Measurements from ENCODE around the gene PTPRT. TPM values are rescaled to one million over a fixed set of nuclear protein-coding genes. Genes with fewer than 3 reads are reported as not detected.

PTPRT gene
- total RNA-seq, 1 experiment from 2014 or later: not detected

- Mint-ChIP-seq H3K4me3 (ENCODE audit: low read depth, unreplicated experiment) (no peak overlapping the region), H3K9me3 (ENCODE audit: low read depth, unreplicated experiment) (peaks cover 3% of the 10 kb centered on the region), H3K4me1 (ENCODE audit: low read depth, unreplicated experiment) (no peaks in the 10 kb centered on the region), H3K27ac (ENCODE audit: unreplicated experiment) (no peak overlapping the region), H3K36me3 (ENCODE audit: insufficient read depth, unreplicated experiment) (no peaks in the 10 kb centered on the region), H3K27me3 (ENCODE audit: unreplicated experiment) (peaks cover 23% of the 10 kb centered on the region)
- CTCF ChIA-PET: interaction anchor here (0.5 to 0.6 kb wide), 2 partner anchors 280 to 1207 kb away, joined by 3 to 4 read pairs; no protein-coding TSS in a partner anchor
- no TSS peak for BruUV-seq (replicated peaks)
- intact Hi-C loops (cut with micrococcal nuclease; ENCODE audit: unreplicated experiment): loop anchor here (5.0 kb wide), 1 partner anchor 1159 kb away; the partner anchor contains the start of gene PTPRT
- no peak for TF ChIP-seq CTCF (IDR thresholded peaks at IDR 0.05; ENCODE audit: unreplicated experiment)
- DNase-seq: no peak
Measured at GRCh38 chr20:42027746-42028268, 1161.9 kb downstream of the PTPRT start.

GRCh38 chr20:42026599-42026998 is 1163.1 kb downstream of the PTPRT start:
- H3K4me3 Mint-ChIP-seq (ENCODE audit: low read depth, unreplicated experiment): no peak overlapping the region
- peaks cover 23% of the 10 kb centered on the region for H3K27me3 Mint-ChIP-seq (ENCODE audit: unreplicated experiment)
- H3K27ac Mint-ChIP-seq (ENCODE audit: unreplicated experiment): no peak overlapping the region
- TF ChIP-seq CTCF (IDR thresholded peaks at IDR 0.05; ENCODE audit: unreplicated experiment): no peak
- intact Hi-C loops (cut with micrococcal nuclease; ENCODE audit: unreplicated experiment): loop anchor here (5.0 kb wide), 1 partner anchor 1161 kb away; the partner anchor contains the start of gene PTPRT
- H3K36me3 Mint-ChIP-seq (ENCODE audit: insufficient read depth, unreplicated experiment): no peaks in the 10 kb centered on the region
- BruUV-seq (replicated peaks): no TSS peak
- H3K4me1 Mint-ChIP-seq (ENCODE audit: low read depth, unreplicated experiment): no peaks in the 10 kb centered on the region
- H3K9me3 Mint-ChIP-seq (ENCODE audit: low read depth, unreplicated experiment): peaks cover 3% of the 10 kb centered on the region
- no peak for DNase-seq
- CTCF ChIA-PET: no interaction called here

GRCh38 chr20:42024653-42025052 is 1165.1 kb downstream of the PTPRT start:
- no peak for TF ChIP-seq CTCF (IDR thresholded peaks at IDR 0.05; ENCODE audit: unreplicated experiment)
- no peaks in the 10 kb centered on the region for H3K36me3 Mint-ChIP-seq (ENCODE audit: insufficient read depth, unreplicated experiment)
- peaks cover 3% of the 10 kb centered on the region for H3K9me3 Mint-ChIP-seq (ENCODE audit: low read depth, unreplicated experiment)
- H3K27ac Mint-ChIP-seq (ENCODE audit: unreplicated experiment): no peak overlapping the region
- no peak overlapping the region for H3K4me3 Mint-ChIP-seq (ENCODE audit: low read depth, unreplicated experiment)
- CTCF ChIA-PET: no interaction called here
- no TSS peak for BruUV-seq (replicated peaks)
- no peak for DNase-seq
- intact Hi-C loops (cut with micrococcal nuclease; ENCODE audit: unreplicated experiment): loop anchor here (5.0 kb wide), 2 partner anchors 1163 to 1383 kb away; partner anchors contain the start of gene PTPRT
- peaks cover 18% of the 10 kb centered on the region for H3K27me3 Mint-ChIP-seq (ENCODE audit: unreplicated experiment)
- H3K4me1 Mint-ChIP-seq (ENCODE audit: low read depth, unreplicated experiment): no peaks in the 10 kb centered on the region
